Glomerular endothelial cell (primary cell): ENCODE data around the gene FAR2. TPM values are rescaled to one million over a fixed set of nuclear protein-coding genes. Genes with fewer than 3 reads are reported as not detected.
"Not testable (repeated sequence)": the region's sequence is repeated elsewhere in the genome, so short reads cannot be mapped to it uniquely, and the experiment has no call there.

ENCODE experiments used
- DNase-seq: peaks from one replicate; pipeline ENCODE4 v3.0.0-alpha.2; 2011; ENCODE audit warnings: low read depth, low spot score; ENCODE audit errors: extremely low read depth
- total RNA-seq: library from RNA; depleted of rRNA; stranded (reverse); fragments of >200 nt; gene quantifications from 2 replicates; pipeline ENCODE4 v1.2.3, GENCODE V29; 2015

FAR2 gene
- total RNA-seq, 1 donor from 2014 or later = 51.4 TPM

- no peak for DNase-seq
Measured at GRCh38 chr12:29152223-29152868, 3.3 kb downstream of the FAR2 start.

- no peak for DNase-seq
Measured at GRCh38 chr12:29152981-29153630, 4.0 kb downstream of the FAR2 start.

- no peak for DNase-seq
Measured at GRCh38 chr12:29155079-29155478, 6.0 kb downstream of the FAR2 start.

- no peak for DNase-seq
Measured at GRCh38 chr12:29157486-29157946, 8.4 kb downstream of the FAR2 start.

GRCh38 chr12:29158115-29158763, 9.2 kb downstream of the FAR2 start:
- DNase-seq = no peak

- DNase-seq = no peak
Measured at GRCh38 chr12:29159661-29160060, 10.6 kb downstream of the FAR2 start.

GRCh38 chr12:29160230-29160629, 11.2 kb downstream of the FAR2 start:
- no peak for DNase-seq

- no peak for DNase-seq
Measured at GRCh38 chr12:29163146-29163545, 14.1 kb downstream of the FAR2 start.

GRCh38 chr12:29164477-29165393, 15.7 kb downstream of the FAR2 start:
- DNase-seq = peak; percentile 75

GRCh38 chr12:29167445-29167844, 18.4 kb downstream of the FAR2 start:
- DNase-seq = no peak

- no peak for DNase-seq
Measured at GRCh38 chr12:29167988-29168387, 18.9 kb downstream of the FAR2 start.

- DNase-seq = not testable (repeated sequence)
Measured at GRCh38 chr12:29169978-29170377, 20.9 kb downstream of the FAR2 start.

- not testable (repeated sequence) for DNase-seq
Measured at GRCh38 chr12:29170478-29171084, 21.5 kb downstream of the FAR2 start.

- no peak for DNase-seq
Measured at GRCh38 chr12:29171421-29172258, 22.6 kb downstream of the FAR2 start.

GRCh38 chr12:29176941-29177340, 27.9 kb downstream of the FAR2 start:
- no peak for DNase-seq

- DNase-seq = not testable (repeated sequence)
Measured at GRCh38 chr12:29182247-29182646, 33.2 kb downstream of the FAR2 start.

- no peak for DNase-seq
Measured at GRCh38 chr12:29187756-29188155, 38.7 kb downstream of the FAR2 start.

GRCh38 chr12:29191267-29191850, 42.3 kb downstream of the FAR2 start:
- DNase-seq = no peak

- DNase-seq = no peak
Measured at GRCh38 chr12:29198901-29199300, 49.8 kb downstream of the FAR2 start.
